ENCODE measurements around the gene TMEM35B.

The TMEM35B gene

GRCh38 chr1:34975338-34975737, 9.8 kb downstream of the TMEM35B start:
- TF ChIP-seq FOXP2 (optimal IDR thresholded peaks at IDR 0.05; ENCODE audit: borderline replicate concordance, extremely low read depth, extremely low read length, insufficient read depth) (no peak), POLR2AphosphoS5 (IDR thresholded peaks at IDR 0.05; ENCODE audit: low read depth, low read length) (no peak), REST (IDR thresholded peaks at IDR 0.05; ENCODE audit: insufficient read depth in 1 of 2, low read depth in 2 of 2, low read length in 2 of 2) (no peak), SIN3A (IDR thresholded peaks at IDR 0.05; ENCODE audit: borderline replicate concordance, insufficient read depth, low read length) (no peak), TAF1 (IDR thresholded peaks at IDR 0.05; ENCODE audit: borderline replicate concordance, insufficient read depth, low read length) (no peak)

- no peak for TF ChIP-seq SIN3A (IDR thresholded peaks at IDR 0.05; ENCODE audit: borderline replicate concordance, insufficient read depth, low read length)
- TF ChIP-seq TAF1 (IDR thresholded peaks at IDR 0.05; ENCODE audit: borderline replicate concordance, insufficient read depth, low read length) = no peak
- TF ChIP-seq POLR2AphosphoS5 (IDR thresholded peaks at IDR 0.05; ENCODE audit: low read depth, low read length) = no peak
- no peak for TF ChIP-seq FOXP2 (optimal IDR thresholded peaks at IDR 0.05; ENCODE audit: borderline replicate concordance, extremely low read depth, extremely low read length, insufficient read depth)
- TF ChIP-seq REST (IDR thresholded peaks at IDR 0.05; ENCODE audit: insufficient read depth in 1 of 2, low read depth in 2 of 2, low read length in 2 of 2) = no peak
These were observed 10.5 kb downstream of the TMEM35B start for GRCh38 chr1:34974626-34975025.

GRCh38 chr1:34973326-34973725, 11.8 kb downstream of the TMEM35B start:
- no peak for TF ChIP-seq FOXP2 (optimal IDR thresholded peaks at IDR 0.05; ENCODE audit: borderline replicate concordance, extremely low read depth, extremely low read length, insufficient read depth)
- TF ChIP-seq POLR2AphosphoS5 (IDR thresholded peaks at IDR 0.05; ENCODE audit: low read depth, low read length) = no peak
- no peak for TF ChIP-seq REST (IDR thresholded peaks at IDR 0.05; ENCODE audit: insufficient read depth in 1 of 2, low read depth in 2 of 2, low read length in 2 of 2)
- no peak for TF ChIP-seq TAF1 (IDR thresholded peaks at IDR 0.05; ENCODE audit: borderline replicate concordance, insufficient read depth, low read length)
- no peak for TF ChIP-seq SIN3A (IDR thresholded peaks at IDR 0.05; ENCODE audit: borderline replicate concordance, insufficient read depth, low read length)

- TF ChIP-seq REST (IDR thresholded peaks at IDR 0.05; ENCODE audit: insufficient read depth in 1 of 2, low read depth in 2 of 2, low read length in 2 of 2) (no peak), FOXP2 (optimal IDR thresholded peaks at IDR 0.05; ENCODE audit: borderline replicate concordance, extremely low read depth, extremely low read length, insufficient read depth) (no peak), POLR2AphosphoS5 (IDR thresholded peaks at IDR 0.05; ENCODE audit: low read depth, low read length) (no peak), SIN3A (IDR thresholded peaks at IDR 0.05; ENCODE audit: borderline replicate concordance, insufficient read depth, low read length) (no peak), TAF1 (IDR thresholded peaks at IDR 0.05; ENCODE audit: borderline replicate concordance, insufficient read depth, low read length) (no peak)
These were observed 14.3 kb downstream of the TMEM35B start for GRCh38 chr1:34970829-34971228.

- no peak for TF ChIP-seq SIN3A (IDR thresholded peaks at IDR 0.05; ENCODE audit: borderline replicate concordance, insufficient read depth, low read length)
- no peak for TF ChIP-seq POLR2AphosphoS5 (IDR thresholded peaks at IDR 0.05; ENCODE audit: low read depth, low read length)
- no peak for TF ChIP-seq TAF1 (IDR thresholded peaks at IDR 0.05; ENCODE audit: borderline replicate concordance, insufficient read depth, low read length)
- TF ChIP-seq REST (IDR thresholded peaks at IDR 0.05; ENCODE audit: insufficient read depth in 1 of 2, low read depth in 2 of 2, low read length in 2 of 2) = no peak
- TF ChIP-seq FOXP2 (optimal IDR thresholded peaks at IDR 0.05; ENCODE audit: borderline replicate concordance, extremely low read depth, extremely low read length, insufficient read depth) = no peak
These were observed 14.9 kb downstream of the TMEM35B start for GRCh38 chr1:34970220-34970735.
